Neural crest cell (in vitro differentiated cells): ENCODE data around the gene C1orf21. TPM values are rescaled to one million over a fixed set of nuclear protein-coding genes. Genes with fewer than 3 reads are reported as not detected.
A peak's percentile ranks its signal among the peaks of the same experiment; 100 is the strongest.

Source experiments
- DNase-seq: peaks from one replicate; pipeline ENCODE4 v3.0.0; 2021; ENCODE audit warnings: low read depth, mixed read lengths, low spot score
- H3K27ac Mint-ChIP-seq: one replicate; pipeline ENCODE4 v1.8.0; 2021; ENCODE audit warnings: mild to moderate bottlenecking, mixed read lengths; ENCODE audit not compliant: unreplicated experiment
- H3K27me3 Mint-ChIP-seq: 2 replicates; pipeline ENCODE4 v1.8.0; 2021; ENCODE audit warnings: low read depth, mild to moderate bottlenecking, mixed read lengths
- H3K36me3 Mint-ChIP-seq: 2 replicates; pipeline ENCODE4 v1.8.0; 2021; ENCODE audit warnings: low read depth, mild to moderate bottlenecking, mixed read lengths
- H3K4me1 Mint-ChIP-seq: 2 replicates; pipeline ENCODE4 v1.8.0; 2021; ENCODE audit warnings: mixed read lengths
- H3K4me3 Mint-ChIP-seq: one replicate; pipeline ENCODE4 v1.8.0; 2021; ENCODE audit warnings: mild to moderate bottlenecking, mixed read lengths
- H3K9me3 Mint-ChIP-seq: 2 replicates; pipeline ENCODE4 v1.8.0; 2021; ENCODE audit warnings: mixed read lengths
- CTCF ChIP-seq: fragments of 200-600 bp; sonication (generic); conservative IDR thresholded peaks from 2 replicates; pipeline ENCODE4 v1.5.0; 2021; ENCODE audit warnings: antibody characterized with exemption, mild to moderate bottlenecking
- total RNA-seq: library from RNA; stranded (reverse); gene quantifications from 2 replicates; pipeline ENCODE4 v1.2.1, GENCODE V29; 2021

C1orf21 gene
- total RNA-seq, 1 donor from 2014 or later, result 29.8 TPM

GRCh38 chr1:184533049-184533448 lies 146.2 kb downstream of the C1orf21 start:
- Mint-ChIP-seq H3K27me3 (no peaks in the 10 kb centered on the region), H3K27ac (no peak overlapping the region), H3K4me1 (peaks cover 14% of the 10 kb centered on the region), H3K36me3 (peaks cover 15% of the 10 kb centered on the region), H3K9me3 (peaks cover 3% of the 10 kb centered on the region), H3K4me3 (no peak overlapping the region)
- no peak for DNase-seq
- TF ChIP-seq CTCF, result no peak

DNA sequence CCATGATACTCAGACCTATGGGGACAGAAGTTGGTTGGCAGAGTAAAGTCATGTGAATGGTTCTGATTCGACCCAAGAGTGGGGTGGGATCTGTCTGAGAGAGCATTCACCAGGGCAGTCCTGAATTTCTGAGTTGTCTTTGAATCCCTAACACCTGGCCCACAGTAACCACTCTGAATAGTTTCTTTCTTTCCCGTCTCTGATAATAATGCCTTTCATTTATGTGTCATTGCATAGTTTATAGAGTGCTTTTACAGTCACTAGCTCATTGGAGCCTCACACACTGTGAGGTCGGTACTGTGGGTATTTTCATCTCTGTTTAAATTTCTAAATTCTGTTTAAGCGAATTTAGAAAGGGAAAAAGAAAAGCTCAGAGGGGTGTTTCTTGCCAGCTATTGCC lies 147.1 kb downstream of the C1orf21 start:
- TF ChIP-seq CTCF, result no peak
- DNase-seq, result no peak
- H3K4me1 Mint-ChIP-seq, result peaks cover 14% of the 10 kb centered on the region
- no peak overlapping the region for H3K4me3 Mint-ChIP-seq
- H3K36me3 Mint-ChIP-seq, result peaks cover 20% of the 10 kb centered on the region
- H3K27me3 Mint-ChIP-seq, result no peaks in the 10 kb centered on the region
- peaks cover 3% of the 10 kb centered on the region for H3K9me3 Mint-ChIP-seq
- no peak overlapping the region for H3K27ac Mint-ChIP-seq

DNA sequence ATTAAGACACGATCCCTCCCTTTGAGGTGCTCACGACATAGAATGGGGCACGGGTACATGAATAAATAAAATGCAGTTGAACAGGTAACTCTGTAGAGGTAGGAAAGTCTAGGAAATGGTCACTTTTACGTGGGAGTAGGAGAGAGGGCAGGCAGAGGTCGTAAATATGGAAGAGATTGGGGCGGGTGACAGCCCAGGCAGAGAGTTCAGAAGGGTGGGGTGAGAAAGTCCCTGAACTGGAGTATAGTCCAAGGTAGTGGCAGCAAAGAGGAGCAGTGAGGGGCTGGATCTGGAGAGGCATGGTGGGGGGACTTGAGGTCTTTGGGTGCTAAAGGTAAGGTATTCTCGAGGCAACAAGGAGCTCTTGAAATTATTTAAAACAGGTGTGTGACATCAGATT lies 147.9 kb downstream of the C1orf21 start:
- no peak for TF ChIP-seq CTCF
- peaks cover 14% of the 10 kb centered on the region for H3K4me1 Mint-ChIP-seq
- H3K4me3 Mint-ChIP-seq, result no peak overlapping the region
- H3K27ac Mint-ChIP-seq, result peak overlapping the region; percentile 13
- no peaks in the 10 kb centered on the region for H3K27me3 Mint-ChIP-seq
- no peak for DNase-seq
- peaks cover 3% of the 10 kb centered on the region for H3K9me3 Mint-ChIP-seq
- peaks cover 21% of the 10 kb centered on the region for H3K36me3 Mint-ChIP-seq

DNA sequence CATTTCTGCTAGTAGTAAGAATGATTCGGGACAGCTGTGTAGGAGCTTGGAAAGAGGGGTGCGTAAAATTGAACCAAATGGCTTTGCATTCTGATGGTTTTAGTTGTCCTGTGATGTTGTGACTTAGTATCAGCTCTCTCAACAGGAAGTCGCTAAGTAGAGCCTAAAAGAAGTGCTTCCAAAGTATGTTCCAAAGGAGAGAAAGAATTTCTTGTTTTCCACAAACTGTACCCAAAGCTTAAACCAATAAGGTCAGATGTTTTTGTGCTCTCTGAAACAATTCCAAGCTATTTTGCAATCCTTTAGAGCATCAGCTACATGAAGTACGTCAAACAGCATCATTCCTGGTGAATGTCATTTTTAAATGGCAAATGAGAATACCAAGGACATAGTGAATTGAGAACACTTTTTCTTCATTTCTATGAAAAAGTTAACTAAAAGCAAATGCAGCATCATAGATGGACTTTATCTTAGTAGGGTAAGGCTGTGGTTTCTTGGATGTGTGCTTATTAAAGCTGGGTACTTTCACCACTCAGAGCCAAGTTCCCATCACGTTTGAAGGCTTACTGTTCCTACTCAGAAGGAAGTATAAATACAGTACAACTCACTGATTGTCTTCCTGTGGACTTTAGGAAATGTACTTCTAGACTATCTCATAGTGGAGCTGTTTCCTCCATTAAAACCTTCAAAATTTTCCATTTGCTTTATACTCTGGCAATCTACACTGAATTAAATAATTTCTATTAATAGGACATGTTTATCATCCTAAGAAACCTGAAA lies 148.6 kb downstream of the C1orf21 start:
- Mint-ChIP-seq H3K27me3 (no peaks in the 10 kb centered on the region), H3K36me3 (peaks cover 23% of the 10 kb centered on the region), H3K27ac (no peak overlapping the region), H3K4me3 (no peak overlapping the region), H3K4me1 (peaks cover 14% of the 10 kb centered on the region), H3K9me3 (peaks cover 3% of the 10 kb centered on the region)
- TF ChIP-seq CTCF, result no peak
- DNase-seq, result no peak

GRCh38 chr1:184536246-184536985 lies 149.6 kb downstream of the C1orf21 start:
- Mint-ChIP-seq H3K4me3 (no peak overlapping the region), H3K27ac (no peak overlapping the region), H3K4me1 (peaks cover 14% of the 10 kb centered on the region), H3K9me3 (peaks cover 3% of the 10 kb centered on the region), H3K27me3 (no peaks in the 10 kb centered on the region), H3K36me3 (peaks cover 23% of the 10 kb centered on the region)
- TF ChIP-seq CTCF, result no peak
- no peak for DNase-seq
